CD4-positive, alpha-beta T cell treated with Interleukin-1 beta for 1 hour (primary cell): ENCODE measurements around the gene TFDP1.
A peak's percentile ranks its signal among the peaks of the same experiment; 100 is the strongest.

Experiments
- DNase-seq, 2 donors: peaks; one replicate each; pipeline ENCODE4 v3.0.0-alpha.2; 2020 to 2022

Gene TFDP1

GRCh38 chr13:113653264-113654174 lies 69.0 kb downstream of the TFDP1 start:
- DNase-seq: peak in 1 of 2 donors; percentile 7

DNA sequence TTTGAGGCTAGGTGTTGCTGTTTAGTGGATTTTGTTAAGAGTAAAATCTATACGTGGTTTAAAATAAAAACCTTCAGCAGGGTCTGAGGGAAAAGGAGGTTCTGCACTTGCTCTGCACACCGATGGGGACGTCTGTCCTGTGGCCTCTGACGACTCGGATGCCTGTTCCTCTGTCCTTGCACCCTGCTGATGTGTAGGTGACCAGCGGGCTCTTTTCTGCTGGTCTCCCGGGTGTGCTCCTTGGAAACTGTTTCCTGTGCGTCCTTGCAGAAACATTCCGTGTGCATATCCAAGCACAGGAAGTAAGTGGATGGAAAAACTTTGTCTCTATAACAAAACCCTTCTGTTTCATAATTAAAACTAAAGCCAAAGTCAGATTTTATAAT lies 69.6 kb downstream of the TFDP1 start:
- DNase-seq: no peak

DNA sequence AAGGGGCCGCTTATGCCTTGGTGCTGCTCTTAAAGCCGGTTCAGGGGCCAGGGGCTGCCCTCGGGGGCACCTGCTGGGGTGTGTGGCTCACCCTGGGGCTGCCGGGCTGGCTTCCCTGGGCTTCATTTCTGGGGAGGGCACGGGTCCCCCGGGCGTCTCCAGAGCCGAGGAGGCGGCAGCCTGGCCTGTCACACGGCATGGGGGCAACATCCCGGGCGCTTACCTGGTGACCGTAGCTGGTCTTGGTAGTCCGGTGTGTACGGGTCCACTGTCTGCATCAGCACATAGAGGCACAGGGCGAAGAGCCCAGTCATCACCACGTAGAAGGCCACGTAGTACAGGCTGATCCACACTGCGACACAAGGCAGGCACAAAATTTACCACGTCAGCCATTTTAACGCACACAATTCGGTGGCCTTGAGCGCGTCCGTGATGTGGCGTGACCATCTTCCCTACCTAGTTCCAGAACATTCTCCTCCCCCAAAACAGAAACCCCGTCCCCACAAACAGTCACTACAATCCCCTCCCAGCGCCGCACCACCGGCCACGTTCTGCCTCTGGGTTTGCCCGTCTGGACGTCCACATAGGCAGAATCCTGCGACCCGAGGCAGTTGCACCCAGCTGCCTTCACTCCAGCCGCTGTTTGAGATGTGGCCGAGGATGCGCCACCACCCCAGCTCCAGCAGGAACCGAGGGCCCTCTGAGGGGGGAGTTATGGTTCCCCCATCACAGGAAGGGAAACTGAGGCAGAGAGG lies 70.2 kb downstream of the TFDP1 start:
- no peak for DNase-seq

- no peak for DNase-seq
These were observed 70.9 kb downstream of the TFDP1 start for GRCh38 chr13:113655346-113656002.

DNA sequence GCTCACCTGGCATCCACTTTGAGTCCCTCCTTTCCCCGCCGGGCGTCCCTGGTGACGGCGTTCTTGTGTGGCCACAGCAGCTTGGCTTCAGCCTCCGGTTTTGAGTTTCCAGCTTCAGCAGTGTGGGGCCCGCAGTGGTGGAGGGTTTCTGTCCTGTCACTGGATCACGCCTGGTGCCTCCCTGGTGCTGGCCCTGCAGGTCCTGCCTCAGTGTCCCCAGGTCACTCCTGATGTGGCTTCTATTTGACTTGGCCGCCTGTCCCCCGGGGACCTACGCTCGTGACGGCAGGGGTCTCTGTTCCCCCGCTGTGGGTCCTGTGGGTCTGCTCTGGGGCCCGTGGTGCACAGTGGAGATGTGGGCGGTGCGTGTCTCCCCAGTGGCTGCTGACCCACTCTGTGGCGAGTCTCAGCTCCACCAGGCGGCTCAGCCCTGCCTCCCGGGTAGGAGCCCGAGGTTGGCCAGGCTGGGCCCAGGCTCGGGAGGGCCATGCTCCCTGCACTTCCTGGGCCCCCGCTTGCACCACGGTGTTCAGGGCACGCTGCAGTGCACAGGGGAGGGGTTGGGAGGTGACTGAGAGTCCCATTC lies 71.5 kb downstream of the TFDP1 start:
- no peak for DNase-seq

DNA sequence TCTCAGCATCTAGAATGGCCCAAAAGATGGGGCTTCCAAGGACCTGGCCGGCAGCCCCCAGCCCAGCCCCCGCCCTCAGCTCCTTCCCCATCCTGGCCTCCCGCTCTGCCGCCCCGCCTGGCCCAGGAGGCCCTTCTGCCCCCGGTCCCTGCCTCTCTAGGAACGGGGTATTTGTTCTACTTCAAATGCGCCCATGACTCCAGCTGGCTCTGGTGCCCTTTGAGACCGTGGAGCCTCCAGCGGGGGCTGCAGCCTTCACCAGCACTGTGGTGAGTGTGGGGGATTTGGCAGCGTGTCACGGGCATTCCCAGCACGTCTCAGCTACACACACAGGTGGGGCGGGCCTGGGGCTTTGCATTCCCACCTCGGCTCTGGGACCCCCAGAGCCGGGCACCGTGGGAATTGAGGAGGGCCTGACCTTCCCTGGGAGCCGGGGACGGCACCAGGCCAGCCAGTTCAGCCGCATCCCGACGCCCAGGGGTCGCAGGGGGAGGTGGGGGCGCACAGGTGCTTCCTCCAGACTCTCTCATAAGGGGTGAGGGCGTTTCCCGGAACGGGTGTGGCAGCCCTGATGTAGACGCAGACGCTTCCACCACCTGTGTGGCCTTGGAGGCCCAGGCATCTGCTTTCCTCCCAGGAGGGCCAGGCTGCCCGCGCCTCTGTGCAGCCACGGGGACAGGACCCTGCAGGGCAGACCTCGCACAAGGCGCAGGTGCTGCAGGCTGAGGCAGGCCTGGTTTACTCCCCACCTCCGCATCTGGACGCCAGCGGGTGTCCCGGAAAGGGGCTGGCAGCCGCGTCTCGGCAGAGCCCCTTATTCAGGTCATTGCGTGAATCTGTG lies 72.5 kb downstream of the TFDP1 start:
- no peak for DNase-seq

DNA sequence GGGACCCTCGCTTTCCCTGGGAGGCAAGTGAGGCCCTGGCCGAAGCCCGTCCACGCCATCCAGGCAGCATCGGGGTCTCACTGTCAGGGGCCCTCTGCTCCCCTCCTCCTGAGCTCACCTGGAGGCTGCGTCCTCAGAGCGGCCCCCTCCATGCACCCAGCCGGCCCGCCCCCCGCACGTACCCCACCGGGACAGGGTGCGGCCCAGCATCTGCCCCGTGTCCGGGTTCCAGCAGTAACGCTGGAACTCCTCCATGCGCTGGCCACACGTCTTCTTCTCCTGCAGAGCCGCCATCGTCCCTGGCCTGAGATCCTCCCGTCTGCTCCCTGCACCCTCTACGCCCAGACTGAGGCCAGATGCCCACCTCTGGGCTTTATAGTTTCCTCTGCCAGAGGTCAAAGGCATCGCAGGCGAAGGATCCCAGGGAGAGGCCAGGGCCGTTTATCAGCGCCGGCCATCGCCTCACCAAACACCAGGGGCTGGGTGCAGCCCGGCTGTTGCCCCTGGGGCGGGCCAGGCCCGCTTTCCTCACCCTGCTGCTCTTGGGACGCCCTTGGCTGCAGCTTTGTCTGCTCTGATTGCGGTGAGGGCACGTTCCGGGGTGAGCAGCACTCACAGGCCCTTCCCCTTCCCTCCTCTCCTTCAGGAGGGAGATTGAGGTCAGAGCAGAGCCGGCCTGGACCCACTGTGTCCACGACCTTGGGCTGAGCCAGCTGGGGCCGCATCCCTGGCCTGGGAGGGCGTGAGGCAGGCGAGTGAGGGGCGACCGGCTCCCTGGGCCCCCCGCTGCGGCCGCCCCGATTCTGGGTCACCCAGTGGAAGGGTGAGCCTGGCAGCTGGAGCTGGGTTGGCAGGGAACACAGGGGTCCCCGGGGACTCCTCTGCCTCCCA lies 73.5 kb downstream of the TFDP1 start, which contains the start of gene ATP4B:
ATP4B (minus strand) TSS at position 348 of the 891 bp plus-strand sequence; CDS start at position 294, 54 bp downstream.
- DNase-seq: no peak

GRCh38 chr13:113658836-113659235 lies 74.3 kb downstream of the TFDP1 start:
- no peak for DNase-seq

DNA sequence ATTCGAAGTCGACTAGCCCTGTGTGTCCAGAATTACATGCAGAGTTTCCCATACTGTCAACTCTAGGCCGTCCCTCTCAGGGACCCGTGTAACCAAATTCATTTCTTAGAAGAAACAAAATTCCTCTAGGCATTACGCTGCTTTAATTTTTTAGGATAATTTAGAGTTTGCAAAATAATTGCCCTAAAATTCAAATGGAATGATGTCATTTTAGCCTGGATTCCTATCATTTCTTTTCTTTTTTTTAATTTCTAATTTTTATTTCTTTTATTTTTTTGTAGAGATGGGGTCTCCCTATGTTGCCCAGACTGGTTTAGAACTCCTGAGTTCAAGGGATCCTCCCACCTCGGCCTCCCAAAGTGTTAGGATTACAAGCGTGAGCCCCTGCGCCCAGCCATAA lies 74.8 kb downstream of the TFDP1 start:
- DNase-seq: no peak

DNA sequence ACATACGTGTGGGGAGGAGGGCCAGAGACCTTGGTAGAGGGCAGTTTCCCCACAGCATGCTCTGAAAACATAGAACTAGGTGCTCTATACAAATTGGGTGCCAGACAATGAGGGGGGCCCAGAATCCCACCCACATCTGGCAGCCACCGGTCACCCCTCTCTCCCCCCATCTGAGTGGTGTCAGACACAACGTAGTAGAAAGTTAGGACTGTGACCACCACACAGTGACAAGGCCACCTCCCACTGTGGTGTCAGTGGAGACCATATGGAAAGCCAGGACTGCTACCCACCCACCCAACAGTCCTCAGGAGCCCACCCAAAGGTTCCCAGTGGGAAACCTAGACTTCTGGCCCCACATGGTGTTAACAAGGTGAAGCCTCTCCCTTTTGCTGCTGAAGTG lies 75.5 kb downstream of the TFDP1 start:
- no peak for DNase-seq

- DNase-seq: no peak
These were observed 77.0 kb downstream of the TFDP1 start for GRCh38 chr13:113661509-113661908.

DNA sequence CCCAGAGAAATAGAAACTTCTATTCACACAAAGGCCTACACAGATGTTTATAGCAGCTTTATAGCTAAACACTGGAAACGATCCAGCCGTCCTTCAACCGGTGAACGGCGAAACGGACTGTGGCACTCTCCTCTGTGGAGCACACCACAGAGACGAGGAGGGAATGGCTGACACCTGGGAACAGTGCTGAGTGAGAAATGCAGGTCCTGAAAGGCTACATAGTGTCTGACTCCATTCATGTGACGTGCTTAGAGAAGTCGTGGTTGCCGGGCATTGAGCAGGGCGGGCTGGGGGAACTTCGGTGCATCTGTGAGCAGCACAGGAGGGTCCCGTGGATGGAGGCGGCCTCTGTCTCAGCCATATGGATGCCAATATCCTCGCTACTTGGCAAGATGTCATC lies 79.4 kb downstream of the TFDP1 start:
- no peak for DNase-seq

DNA sequence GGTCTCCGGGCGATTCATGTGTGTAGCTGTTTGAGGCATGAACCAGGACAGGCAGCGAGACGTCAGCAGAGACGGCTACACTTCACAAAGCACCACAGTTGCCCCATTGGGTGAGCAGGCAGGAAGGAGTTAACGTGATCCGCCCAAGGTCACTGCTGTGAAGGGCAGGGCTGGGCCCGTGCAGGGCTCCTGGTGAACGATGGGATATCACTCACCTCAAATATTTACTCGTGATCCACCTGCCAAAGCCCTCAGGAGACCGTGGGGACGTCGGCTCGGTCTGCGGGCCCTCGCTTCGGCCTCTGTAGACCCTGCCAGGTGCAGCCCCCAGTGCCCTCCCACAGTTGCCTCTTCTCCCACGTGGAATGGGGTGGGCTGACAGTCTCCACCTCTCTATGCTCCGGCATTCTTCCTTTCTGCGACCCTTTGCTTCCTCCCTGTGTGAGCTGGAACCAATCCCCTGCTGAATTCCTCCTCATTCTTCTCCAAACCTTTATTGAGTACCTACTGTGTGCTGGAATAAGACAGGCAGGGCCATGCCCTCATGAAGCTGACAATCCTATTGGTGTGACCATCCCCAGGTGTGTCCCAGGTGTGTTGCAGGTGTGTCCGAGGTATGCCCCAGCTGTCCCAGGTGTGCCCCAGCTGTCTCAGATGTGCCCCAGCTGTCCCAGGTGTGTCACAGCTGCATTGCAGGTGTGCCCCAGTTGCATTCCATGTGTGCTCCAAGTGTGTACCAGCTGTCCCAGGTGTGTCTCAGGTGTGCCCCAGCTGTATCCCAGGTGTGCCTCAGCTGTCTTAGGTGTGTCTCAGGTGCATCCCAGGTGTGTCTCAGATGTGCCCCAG lies 80.4 kb downstream of the TFDP1 start:
- no peak for DNase-seq

DNA sequence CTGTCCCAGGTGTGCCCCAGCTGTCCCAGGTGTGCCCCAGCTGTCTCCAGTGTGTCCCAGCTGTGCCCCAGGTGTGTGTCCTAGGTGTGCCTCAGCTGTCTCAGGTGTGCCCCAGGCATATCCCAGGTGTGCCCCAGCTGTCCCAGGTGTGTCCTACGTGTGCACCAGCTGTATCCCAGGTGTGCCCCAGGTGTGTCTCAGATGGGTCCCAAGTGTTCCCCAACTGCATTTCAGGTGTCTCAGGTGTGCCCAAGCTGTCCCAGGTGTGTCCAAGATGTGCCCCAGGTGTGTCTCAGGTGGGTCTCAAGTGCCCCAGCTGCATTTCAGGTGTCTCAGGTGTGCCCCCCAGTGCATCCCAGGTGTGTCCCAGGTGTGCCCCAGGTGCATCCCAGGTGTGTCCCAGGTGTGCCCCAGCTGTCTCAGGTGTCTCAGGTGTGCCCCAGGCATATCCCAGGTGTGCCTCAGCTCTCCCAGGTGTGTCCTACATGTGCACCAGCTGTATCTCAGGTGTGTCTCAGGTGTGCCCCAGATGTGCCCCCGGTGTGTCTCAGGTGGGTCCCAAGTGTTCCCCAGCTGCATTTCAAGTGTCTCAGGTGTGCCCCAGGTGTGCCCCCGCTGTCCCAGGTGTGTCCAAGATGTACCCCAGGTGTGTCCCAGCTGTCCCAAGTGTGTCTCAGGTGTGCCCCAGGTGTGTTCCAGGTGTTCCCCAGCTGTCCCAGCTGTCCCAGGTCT lies 81.2 kb downstream of the TFDP1 start:
- DNase-seq: no peak

DNA sequence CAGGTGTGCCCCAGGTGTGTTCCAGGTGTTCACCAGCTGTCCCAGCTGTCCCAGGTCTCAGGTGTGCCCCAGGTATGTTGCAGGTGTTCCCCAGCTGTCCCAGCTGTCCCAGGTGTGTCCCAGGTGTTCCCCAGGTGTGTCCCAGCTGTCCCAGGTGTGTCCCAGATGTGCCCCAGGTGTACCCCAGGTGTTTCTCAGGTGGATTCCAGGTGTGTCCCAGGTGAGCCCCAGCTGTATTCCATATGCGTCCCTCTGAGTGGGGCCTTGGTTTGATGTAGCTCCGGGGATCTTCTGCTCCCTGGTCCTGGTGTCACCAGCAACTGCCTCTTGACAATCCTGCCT lies 81.7 kb downstream of the TFDP1 start:
- DNase-seq: no peak

DNA sequence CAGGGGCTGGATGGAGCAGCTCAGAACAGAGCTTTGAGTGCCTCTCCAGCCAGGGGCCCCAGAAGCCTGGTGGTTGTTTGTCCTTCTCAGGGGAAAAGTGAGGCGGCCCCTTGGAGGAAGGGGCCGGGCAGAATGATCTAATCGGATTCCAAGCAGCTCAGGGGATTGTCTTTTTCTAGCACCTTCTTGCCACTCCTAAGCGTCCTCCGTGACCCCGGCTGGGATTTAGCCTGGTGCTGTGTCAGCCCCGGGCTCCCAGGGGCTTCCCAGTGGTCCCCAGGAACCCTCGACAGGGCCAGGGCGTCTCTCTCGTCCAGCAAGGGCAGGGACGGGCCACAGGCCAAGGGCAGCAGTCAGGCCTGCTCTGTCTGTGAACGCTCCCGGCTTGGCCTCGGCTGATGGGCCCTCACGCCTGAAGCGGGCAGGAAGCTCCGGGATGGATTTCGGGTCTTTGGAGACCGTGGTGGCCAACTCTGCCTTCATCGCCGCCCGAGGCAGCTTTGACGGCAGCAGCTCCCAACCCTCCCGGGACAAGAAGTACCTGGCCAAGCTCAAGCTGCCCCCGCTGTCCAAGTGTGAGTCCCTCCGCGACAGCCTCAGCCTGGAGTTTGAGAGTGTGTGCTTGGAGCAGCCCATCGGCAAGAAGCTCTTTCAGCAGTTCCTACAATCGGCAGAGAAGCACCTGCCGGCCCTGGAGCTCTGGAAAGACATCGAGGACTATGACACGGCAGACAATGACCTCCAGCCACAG lies 82.6 kb downstream of the TFDP1 start, which contains the start of gene GRK1:
GRK1 (plus strand) TSS at position 269 of the 751 bp plus-strand sequence; CDS start at position 437, 168 bp downstream.
- no peak for DNase-seq

- DNase-seq: no peak
These were observed 83.4 kb downstream of the TFDP1 start for GRCh38 chr13:113667771-113668490.

- DNase-seq: no peak
These were observed 84.0 kb downstream of the TFDP1 start for GRCh38 chr13:113668491-113668971.
